Measurements from ENCODE around the gene SLC5A5.

GRCh38 chr19:17841810-17842662 lies 29.7 kb upstream of the SLC5A5 start:
- no peak for TF ChIP-seq CTCF (IDR thresholded peaks at IDR 0.05; ENCODE audit: low read depth, low read length)
- TF ChIP-seq EZH2phosphoT487 (IDR thresholded peaks at IDR 0.05; ENCODE audit: low read depth) = no peak
